Measurements from ENCODE around the gene CCL13.
"Not testable (repeated sequence)": the region's sequence is repeated elsewhere in the genome, so short reads cannot be mapped to it uniquely, and the experiment has no call there.

The CCL13 gene

DNA sequence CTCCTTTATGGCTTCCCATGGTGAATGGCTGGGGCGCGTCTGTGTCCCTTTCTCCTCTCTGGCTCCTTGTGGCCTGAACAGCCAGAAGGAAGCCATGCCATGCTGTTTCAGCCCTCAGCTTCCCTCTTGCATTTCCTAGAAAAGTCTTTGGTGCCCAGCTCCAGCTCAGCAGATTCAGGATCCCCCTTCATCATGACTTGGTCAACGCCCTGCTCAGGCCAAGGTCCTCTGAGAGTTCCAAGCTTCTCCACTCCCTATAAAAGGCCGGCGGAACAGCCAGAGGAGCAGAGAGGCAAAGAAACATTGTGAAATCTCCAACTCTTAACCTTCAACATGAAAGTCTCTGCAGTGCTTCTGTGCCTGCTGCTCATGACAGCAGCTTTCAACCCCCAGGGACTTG lies at the start of gene CCL13:
CCL13 (plus strand) TSS at position 287 of the 400 bp plus-strand sequence; CDS start at position 334, 47 bp downstream.
- no peak for DNase-seq (ENCODE audit: low read depth in 1 of 2, low spot score in 1 of 2)

DNA sequence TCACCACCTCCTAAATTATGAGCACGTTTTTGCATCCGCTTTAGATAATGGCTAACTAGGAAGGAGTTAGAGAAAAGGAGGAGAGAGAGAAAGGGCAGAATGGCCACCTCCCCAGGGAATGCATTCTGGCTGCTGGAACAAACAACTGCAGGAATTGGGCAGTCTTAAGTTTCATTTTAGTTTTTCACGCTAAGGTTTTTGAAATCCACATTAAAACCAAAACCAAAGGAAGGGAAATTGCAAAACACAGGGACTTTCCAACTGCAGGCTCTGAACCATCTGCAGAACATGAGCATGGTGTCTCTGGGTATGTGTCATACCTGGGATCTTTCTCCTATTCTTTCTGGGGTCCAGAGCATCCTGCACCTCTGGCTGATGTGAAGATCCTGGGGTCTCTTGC lies 49.2 kb upstream of the CCL13 start:
- no peak for DNase-seq (ENCODE audit: low read depth in 1 of 2, low spot score in 1 of 2)

DNA sequence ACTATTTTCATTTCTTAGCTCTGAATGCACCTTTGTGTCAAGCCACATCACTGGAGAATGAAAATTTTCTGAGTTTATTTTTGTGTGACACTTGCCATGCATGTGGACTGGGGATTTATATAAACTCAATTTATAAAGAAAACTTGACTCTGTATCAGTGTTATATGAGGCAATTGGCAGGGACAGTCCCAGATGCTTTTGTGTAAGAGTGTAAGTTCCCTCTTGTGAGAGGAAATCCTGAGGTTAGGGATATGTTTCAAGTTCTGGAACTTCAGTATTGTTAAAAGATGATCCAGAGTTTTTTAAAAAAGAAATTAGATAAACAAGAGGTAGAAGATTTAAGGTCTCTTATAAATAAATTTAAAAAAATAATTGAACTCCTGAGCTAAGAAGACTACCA lies 47.9 kb upstream of the CCL13 start:
- DNase-seq (ENCODE audit: low read depth in 1 of 2, low spot score in 1 of 2) = no peak

DNA sequence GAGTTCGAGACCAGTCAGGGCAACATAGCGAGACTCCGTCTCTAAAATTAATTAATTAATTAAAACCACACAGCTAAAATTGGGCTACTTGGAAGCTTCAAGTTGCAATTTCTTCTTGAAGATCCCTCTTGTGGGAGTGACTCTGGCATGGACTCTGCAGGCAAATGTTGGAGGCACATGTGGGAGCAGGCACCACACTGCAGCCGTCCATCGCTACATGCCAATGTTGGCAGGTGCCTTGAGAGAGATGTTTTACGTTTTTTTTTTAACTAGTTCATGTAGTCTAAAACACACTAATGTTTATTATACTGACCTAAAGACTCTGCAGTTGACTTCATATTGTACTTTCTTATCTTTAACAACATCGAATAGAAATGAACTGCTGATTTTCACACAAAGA lies 45.0 kb upstream of the CCL13 start:
- DNase-seq (ENCODE audit: low read depth in 1 of 2, low spot score in 1 of 2) = no peak

DNA sequence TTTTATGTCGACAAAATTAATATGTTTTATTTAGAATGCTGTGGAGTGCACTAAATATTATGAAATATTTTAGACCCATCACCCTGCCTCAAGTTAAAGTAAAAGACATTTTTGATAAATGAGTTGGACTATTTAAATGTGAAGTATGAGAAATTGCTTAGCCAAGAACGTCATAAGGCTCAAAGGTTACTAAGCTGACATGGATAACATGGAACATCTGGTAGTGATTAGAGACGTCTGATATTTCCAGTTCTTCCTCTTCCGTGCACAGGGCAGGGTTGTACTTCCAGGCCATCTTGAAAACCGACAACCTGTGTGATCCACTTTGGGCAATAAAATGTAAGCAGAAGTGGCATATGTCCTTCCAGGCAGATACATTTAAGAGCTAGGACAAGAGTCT lies 44.2 kb upstream of the CCL13 start:
- no peak for DNase-seq (ENCODE audit: low read depth in 1 of 2, low spot score in 1 of 2)

DNA sequence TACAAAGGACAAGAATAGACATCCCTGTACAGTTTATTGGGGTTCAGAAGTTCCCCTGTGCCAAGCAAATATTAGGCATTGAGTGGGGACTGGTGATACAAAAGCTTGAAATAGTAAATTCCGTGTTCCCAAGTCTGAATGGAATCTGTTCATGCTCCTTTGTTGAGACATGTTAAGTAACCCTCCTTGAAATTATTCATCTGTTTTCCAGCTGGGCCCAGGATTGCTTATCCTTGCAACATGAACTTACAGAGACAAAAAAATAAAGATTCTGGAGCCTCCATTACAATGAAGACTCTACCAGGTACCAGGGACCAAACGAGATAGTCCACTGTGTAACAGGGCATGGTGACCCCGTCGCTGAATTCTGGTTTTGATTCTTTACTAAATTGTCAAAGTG lies 43.1 kb upstream of the CCL13 start:
- no peak for DNase-seq (ENCODE audit: low read depth in 1 of 2, low spot score in 1 of 2)

DNA sequence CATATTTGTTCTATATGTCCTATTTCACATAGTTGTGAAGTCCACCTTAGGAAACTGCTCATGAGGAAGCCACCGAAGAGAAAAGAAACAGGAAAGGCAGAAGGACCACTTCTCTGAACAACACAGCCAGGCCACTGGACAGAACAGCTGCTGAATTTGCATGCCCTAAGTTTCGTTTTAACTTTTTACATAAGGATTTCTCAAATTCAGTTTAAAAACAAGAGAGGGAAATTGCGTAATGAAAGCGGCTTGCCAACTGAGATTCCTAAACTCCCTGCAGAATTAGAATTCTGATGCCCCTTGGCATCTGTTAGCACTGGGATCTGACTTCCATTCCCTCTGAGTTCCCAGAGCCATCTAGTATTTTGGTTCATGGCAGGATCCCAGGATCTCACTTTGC lies 42.0 kb upstream of the CCL13 start:
- DNase-seq (ENCODE audit: low read depth in 1 of 2, low spot score in 1 of 2) = no peak

DNA sequence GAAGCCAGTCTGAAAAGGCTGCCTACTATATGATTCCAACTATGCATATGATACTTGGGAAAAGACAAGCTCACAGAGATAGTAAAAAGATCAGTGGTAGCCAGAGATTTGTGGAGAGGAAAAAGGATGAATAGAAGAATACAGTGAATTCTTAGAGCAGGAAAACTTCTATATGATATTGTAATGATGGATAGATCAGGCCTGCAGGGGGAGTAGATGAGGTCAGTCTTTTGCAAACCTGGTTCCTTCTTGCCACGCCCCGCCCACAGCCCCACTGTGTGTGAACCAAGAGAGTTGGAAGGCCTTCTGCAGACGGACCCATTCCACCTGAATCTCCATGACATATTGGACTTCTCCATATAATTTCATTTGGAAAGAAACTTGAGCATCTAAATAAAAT lies 37.8 kb upstream of the CCL13 start:
- DNase-seq (ENCODE audit: low read depth in 1 of 2, low spot score in 1 of 2) = no peak

DNA sequence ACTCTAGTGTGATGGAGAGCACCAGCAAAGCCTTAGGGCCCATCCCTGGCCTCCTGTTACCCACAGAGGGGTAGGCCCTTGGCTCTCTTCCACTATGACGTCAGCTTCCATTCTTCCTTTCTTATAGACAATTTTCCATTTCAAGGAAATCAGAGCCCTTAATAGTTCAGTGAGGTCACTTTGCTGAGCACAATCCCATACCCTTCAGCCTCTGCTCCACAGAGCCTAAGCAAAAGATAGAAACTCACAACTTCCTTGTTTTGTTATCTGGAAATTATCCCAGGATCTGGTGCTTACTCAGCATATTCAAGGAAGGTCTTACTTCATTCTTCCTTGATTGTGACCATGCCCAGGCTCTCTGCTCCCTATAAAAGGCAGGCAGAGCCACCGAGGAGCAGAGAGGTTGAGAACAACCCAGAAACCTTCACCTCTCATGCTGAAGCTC lies 37.2 kb upstream of the CCL13 start, which contains the start of gene CCL8:
CCL8 (plus strand) TSS at position 397 of the 445 bp plus-strand sequence. CDS start 67 bp downstream, outside the sequence.
- DNase-seq (ENCODE audit: low read depth in 1 of 2, low spot score in 1 of 2) = no peak

DNA sequence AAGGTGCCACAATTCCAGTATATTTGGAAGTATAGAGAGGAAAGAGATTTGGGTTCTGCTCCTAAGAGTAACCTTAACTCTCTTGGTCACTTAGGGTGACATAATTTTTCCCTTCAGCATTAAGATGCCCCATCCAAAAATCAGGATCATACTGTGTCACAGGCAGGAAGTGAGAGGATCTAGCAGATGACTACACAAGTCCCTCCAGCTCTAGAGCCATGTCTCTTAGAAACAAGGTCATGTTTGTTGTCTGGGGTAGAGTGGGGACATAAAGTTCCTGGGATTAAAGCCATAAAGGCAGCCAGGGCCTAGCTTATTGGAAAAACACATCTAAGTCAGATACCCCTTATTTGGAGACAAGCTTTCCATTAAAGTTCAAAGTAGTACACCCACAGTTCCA lies 34.3 kb upstream of the CCL13 start:
- no peak for DNase-seq (ENCODE audit: low read depth in 1 of 2, low spot score in 1 of 2)

DNA sequence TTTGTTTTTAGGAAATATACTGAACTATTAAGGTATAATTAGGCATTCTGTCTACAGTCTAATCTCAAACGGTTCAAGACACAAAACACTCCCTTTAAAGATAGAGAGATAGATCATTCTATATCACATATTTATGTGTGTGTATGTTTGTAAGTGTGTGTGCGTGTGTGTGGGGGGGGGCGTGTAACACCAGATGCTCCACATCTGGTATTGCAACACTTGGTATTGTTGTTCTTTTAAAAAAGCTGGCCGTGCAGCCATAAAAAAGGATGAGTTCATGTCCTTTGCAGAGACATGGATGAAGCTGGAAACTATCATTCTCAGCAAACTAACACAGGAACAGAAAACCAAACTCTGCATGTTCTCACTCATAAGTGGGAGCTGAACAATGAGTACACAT lies 28.7 kb upstream of the CCL13 start:
- DNase-seq (ENCODE audit: low read depth in 1 of 2, low spot score in 1 of 2) = not testable (repeated sequence)

DNA sequence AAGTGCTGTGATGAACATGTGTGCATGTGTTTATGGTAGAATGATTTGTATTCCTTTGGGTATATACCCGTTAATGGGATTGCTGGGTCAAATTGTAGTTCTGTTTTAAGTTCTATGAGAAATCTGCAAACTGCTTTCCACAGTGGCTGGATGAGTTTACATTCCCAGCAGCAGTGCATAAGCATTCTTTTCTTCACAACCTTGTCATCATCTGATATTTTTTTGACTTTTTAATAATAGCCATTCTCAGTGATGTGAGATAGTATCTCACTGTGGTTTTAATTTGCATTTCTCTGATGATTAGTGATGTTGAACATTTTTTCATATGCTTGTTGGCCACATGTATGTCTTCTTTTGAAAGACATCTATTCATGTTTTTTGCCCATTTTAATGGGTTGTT lies 18.6 kb upstream of the CCL13 start:
- no peak for DNase-seq (ENCODE audit: low read depth in 1 of 2, low spot score in 1 of 2)

DNA sequence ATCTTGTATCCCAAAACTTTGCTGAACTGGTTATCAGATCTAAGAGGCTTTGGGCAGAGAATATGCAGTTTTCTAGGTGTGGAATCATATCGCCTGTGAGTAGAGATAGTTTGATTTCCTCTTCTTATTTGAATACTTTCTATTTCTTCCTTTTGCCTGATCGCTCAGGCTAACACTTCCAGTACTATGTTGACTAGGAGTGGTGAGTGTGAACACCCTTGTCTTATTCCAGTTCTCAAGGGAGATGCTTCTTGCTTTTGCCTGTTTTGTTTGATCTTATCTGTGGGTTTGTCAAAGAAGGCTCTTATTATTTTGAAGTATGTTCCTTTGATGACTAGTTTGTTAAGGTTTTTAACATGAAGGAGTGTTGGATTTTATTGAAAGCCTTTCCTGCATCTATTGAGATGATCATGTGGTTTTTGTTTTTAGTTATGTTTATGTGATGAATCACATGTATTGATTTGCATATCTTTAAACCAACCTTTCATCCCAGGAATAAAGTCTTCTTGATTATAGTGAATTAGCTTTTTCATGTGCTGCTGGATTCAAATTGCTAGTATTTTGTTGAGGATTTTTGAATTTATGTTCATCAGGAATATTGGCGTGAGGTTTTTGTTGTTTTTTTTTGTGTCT lies 17.0 kb upstream of the CCL13 start:
- no peak for DNase-seq (ENCODE audit: low read depth in 1 of 2, low spot score in 1 of 2)

DNA sequence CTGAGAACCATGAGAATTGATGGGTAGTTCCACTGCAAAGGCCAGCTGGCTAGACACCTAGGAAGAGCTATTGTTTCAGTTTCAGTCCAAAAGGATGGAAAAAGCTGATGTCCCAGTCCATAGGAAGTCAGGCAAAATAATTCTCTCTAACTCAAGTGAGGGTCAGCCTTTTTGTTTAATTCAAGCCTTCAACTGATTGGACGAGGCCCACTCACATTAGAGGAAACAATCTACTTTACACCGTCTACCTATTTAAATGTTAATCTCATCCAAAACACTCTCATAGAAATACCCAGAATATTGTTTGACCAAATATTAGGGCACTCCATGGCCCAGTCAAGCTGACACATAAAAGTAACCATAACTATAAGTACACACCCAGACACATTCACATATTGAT lies 14.4 kb upstream of the CCL13 start:
- DNase-seq (ENCODE audit: low read depth in 1 of 2, low spot score in 1 of 2) = no peak

DNA sequence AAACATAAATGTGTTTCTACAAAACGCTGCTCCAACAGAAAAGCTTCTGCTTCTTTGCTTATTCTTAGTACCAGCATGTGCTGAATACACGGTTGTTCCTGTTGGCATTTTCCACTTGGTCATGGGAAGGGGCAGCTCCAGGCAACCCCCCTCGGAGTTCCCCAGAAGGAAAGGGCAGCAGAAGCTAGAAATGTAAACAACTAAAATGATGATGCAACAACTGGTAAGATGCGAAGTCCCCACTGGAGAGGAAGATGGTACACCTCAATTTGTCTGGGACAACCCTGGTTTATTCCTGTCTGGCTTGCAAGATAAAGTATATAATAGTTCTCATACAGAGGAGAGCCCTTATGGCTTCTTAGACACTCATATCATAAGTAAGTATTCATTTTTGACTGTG lies 9.2 kb upstream of the CCL13 start:
- no peak for DNase-seq (ENCODE audit: low read depth in 1 of 2, low spot score in 1 of 2)

DNA sequence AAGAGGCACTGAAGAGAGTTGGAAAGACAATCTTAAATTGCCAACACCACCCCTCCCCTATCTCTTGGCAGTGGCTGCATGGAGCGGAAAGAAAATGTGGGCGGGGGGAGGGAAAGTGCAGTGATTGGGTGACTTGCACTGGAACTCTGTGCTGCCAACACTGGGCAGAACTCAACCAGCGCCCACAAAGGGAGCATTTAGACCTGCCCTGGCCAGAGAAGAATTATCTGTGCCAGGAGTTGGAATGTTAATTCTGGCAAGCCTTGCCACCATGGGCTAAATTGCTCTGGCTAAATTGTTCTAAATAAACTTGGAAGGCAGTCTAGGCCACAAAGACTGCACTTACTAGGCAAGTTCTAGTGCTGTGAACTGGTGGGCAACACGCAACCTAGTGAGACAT lies 6.5 kb upstream of the CCL13 start:
- DNase-seq (ENCODE audit: low read depth in 1 of 2, low spot score in 1 of 2) = no peak

DNA sequence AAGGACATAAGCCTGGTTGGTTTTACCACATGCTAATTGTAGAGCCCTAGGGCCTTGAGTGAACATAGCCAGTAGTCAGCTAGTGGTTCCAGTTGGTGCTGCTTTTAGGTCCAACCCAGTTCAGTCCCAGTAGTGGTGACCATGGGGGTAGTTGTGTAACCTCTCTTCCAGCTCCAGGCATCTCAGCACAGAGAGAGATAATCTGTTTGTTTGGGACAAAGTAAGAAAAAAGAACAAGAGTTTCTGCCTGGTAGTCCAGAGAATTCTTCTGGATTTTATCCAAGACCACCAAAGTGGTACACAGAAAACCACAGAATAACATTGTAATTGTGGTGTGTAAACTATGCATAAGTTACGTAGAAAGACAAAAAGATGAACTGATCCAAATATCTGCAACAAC lies 5.2 kb upstream of the CCL13 start:
- DNase-seq (ENCODE audit: low read depth in 1 of 2, low spot score in 1 of 2) = no peak

DNA sequence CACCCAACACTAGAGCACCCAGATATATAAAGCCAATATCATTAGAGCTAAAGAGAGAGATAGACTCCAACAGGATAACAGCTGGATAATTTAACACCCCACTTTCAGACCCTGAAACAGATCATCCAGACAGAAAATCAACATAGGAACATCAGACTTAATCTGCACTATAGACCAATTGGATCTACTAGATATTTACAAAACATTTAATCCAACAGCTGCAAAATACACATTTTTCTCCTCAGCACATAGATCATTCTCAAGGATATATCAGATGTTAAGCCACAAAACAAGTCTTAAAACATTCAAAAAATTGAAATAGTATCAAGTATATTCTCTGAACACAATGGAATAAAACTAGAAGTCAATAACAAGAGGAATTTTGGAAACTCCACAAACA lies 4.1 kb upstream of the CCL13 start:
- no peak for DNase-seq (ENCODE audit: low read depth in 1 of 2, low spot score in 1 of 2)

DNA sequence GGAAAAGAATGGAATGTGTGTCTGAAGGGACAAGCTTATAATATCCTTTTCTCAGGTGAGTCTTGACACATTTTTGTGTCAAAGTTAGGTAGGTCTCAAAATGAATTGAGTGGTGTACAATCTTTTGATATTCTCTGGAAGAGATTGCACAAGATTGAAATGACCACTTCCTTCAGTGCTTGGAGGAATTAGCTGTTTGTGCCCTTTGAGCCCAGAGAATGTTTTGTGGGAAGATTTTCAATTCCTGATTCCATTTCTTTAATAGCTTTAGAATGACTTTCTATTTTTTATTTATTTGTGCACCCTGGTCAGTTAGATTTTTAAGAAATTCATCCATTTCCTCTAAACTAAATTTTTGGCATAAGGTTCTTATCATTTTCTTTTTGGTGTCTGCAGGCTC lies 1.6 kb upstream of the CCL13 start:
- DNase-seq (ENCODE audit: low read depth in 1 of 2, low spot score in 1 of 2) = no peak

DNA sequence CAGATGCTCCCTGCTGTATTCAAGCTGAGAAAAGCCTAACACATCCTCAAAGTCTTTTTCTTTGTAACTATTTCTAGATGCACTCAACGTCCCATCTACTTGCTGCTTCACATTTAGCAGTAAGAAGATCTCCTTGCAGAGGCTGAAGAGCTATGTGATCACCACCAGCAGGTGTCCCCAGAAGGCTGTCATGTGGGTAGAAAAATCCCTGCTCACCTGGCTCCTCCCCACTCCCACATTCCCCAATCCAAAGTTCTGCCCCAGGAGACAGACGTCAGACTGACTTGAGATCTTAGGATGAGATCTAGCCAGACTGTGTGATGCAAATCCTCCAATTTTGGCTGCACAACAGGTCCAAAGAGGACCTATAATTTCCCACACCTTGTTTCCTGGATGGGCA lies 1.1 kb downstream of the CCL13 start:
- DNase-seq (ENCODE audit: low read depth in 1 of 2, low spot score in 1 of 2) = no peak

DNA sequence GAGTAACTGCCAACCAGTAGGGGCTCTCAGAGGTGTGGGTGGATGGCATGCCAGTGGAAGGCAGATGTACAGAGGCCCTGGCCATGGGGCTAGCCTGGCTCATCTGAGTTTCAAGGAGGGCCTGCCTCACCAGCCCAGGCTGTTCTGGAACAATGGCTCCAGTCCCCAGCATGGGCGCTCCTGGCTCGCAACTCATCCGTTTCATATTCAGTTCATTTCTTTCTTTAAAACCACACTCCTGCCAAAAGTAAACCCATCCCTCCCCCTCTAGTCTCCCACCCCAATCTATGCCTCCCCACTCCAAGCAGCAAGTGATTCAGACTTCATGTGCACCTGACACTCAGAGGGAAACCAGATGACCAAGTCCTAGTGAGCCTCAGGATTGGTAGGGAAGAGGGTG lies 2.4 kb downstream of the CCL13 start:
- DNase-seq (ENCODE audit: low read depth in 1 of 2, low spot score in 1 of 2) = no peak

DNA sequence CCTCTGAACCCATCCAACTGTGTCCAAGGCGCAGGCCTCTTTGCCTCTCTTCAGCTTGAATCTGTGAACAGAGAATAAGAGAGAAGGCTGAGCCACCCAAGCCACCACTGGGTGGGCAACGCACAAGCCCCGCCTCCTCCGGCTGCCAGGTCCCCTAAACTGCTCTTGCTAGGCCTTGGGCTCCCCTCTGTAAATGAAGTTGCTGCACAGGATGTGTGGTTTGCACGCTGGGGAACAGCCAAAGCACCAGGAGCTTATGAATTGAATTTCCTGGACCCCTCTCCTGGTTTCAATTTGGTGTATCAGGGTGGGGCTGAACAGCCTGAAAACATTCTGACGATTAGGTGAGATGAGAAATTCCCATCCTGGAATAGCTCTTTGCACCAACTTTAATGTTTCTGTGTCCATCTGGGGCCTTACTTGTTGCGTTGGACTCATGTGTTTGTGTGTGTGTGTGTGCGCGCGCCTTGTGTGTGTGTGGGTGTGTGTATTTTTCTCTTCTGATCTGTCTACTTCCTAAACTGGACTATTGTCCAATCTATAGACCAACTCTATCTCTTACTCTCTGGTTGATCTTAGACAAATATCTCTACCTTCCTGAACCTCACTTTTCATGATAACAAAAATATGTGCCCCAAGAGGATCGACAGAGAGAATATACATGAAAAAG lies 4.5 kb downstream of the CCL13 start:
- no peak for DNase-seq (ENCODE audit: low read depth in 1 of 2, low spot score in 1 of 2)

DNA sequence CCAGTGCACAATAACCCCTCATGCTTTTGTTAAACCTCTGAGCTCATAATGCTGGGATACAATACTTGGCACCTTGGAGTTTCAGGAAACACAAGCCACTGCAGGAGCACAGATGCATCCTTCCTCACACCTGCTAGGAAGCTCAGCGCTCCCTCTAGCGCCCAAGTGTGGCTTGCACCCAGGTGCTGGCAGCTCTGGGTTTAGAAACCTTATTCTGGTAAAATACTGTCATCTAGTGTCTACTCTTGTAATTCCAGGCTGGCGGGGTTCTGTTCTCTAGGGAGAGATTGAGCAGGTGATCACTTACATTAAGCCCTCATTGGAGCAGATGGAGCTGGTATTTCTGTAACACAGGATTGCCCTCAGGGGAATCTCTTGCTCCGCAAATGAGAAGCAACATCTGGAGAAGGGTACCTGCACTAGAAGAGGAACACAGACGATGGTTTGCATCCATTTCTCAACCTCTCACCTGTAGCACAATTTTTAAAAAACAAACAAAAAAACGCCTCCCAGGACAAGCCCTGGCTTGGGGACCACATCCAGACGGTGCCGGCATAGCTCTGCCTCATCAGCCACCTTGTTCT lies 5.3 kb downstream of the CCL13 start:
- peak in 1 of 2 donors; percentile 29 for DNase-seq (ENCODE audit: low read depth in 1 of 2, low spot score in 1 of 2)
